T-helper 1 cell treated with Interleukin-12 subunit alpha and Interleukin-12 subunit beta and Interleukin-4 antibody, amounts not matched to agents 30 μg/mL and 1 μg/mL, for 36 hours (primary cell): Measurements from ENCODE around the gene OLIG3.

Experiments used
- H3K27ac Mint-ChIP-seq: one replicate; pipeline ENCODE4 v1.8.0; 2021; ENCODE audit warnings: mild to moderate bottlenecking, mixed read lengths
- H3K27me3 Mint-ChIP-seq: one replicate; pipeline ENCODE4 v1.8.0; 2021; ENCODE audit warnings: low read depth, mixed read lengths
- H3K36me3 Mint-ChIP-seq: one replicate; pipeline ENCODE4 v1.8.0; 2021; ENCODE audit warnings: low read depth, mixed read lengths
- H3K4me1 Mint-ChIP-seq: one replicate; pipeline ENCODE4 v1.8.0; 2021; ENCODE audit warnings: low read depth, mixed read lengths
- H3K4me3 Mint-ChIP-seq: one replicate; pipeline ENCODE4 v1.8.0; 2021; ENCODE audit warnings: mild to moderate bottlenecking, moderate library complexity, mixed read lengths
- H3K9me3 Mint-ChIP-seq: one replicate; pipeline ENCODE4 v1.8.0; 2021; ENCODE audit warnings: mixed read lengths

OLIG3 gene

DNA sequence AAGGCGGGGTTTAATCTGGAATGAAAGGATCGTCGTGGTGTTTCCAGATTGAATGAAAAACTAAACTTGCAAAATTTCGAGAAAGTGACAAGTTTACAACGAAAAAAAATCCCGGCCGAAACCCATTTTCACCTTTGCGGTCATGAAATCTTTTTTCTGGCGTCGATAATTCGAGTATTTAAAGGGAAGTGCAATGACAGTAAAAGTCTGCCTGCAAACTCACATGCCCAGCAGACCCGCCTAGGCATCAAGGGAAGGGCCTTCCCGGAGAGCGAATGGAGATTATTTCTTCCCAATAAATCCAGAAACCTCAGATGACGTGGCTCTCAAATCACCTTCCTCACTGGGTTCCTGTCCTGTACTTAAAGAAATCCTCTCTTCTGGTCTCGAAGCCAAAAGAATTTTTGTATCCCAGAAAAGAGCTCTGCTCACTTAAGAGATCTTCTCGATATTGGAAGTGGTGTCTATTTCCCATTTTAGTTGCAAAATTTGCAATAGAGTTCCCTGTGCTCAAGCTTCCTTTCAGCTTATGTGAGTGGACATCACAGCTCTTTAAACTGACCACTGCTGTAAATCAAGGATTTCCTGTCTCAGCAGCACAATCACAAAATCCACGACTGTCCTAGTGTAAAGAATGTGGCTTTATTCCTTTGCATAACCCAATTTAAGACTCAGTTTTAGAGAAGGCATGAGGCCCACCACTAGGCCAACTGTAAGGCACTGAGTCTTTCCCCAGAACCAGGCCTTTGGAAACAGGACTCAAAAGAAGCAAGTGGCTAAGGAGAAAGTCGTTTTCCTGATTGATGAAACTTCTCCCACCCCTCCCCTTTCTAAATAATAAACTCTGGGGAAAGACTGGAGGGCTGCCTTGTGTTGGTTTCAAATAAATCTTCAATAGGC is 3.9 kb downstream of the OLIG3 start:
- Mint-ChIP-seq H3K27ac (peak overlapping the region; percentile 45), H3K4me1 (peaks cover 36% of the 10 kb centered on the region), H3K4me3 (no peak overlapping the region), H3K9me3 (peaks cover 4% of the 10 kb centered on the region), H3K36me3 (peaks cover 13% of the 10 kb centered on the region), H3K27me3 (peaks cover 97% of the 10 kb centered on the region)

DNA sequence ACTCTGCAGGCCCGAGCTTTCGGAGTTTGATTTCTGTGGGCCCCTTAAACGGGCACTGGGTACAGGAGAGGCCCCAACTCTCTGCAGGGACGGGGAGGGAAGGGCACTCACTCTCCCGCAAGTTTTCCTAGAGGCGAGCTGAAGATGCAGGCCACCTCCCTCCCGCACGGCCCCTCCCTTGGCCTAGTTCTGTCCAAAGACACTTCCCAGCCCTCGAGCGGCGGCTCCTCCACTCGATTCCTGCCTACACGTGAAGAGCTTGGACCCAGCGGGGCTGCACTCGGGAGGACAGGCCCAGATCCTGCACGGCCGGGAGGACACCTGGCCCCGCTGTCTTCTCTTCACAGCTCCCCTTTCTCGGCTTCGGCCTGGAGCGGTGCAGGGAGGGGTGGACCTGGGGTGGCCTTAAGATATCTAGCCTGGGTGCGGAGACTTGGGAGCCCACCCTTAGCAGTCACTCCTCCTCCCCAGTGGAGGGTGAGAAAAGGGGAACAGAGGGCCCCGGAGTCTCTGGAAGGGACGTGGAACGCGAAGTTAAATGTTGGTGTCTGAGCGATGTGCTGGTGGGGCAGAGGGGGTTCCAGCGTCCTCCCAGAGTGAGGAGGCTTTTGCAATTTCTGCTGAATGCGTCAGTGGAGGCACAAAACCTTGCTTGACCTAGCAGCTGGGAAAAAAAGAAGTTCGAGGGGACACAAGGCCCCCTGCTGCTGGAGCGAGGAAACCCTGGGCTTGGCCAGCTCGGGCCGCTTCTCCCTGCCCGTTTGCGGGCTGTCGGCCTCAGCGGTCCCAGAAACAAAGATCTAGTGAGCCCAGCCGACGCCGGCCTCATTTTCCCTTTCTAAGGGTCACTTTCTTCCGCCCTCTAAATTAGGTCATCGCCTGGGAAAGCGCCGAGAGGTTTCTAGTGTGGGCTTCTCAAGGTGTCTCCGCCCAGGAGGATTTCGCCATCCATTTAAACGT is 4.9 kb downstream of the OLIG3 start:
- Mint-ChIP-seq H3K27me3 (peaks cover 95% of the 10 kb centered on the region), H3K4me3 (no peak overlapping the region), H3K4me1 (peaks cover 28% of the 10 kb centered on the region), H3K27ac (peak overlapping the region; percentile 45), H3K9me3 (no peaks in the 10 kb centered on the region), H3K36me3 (peaks cover 6% of the 10 kb centered on the region)

DNA sequence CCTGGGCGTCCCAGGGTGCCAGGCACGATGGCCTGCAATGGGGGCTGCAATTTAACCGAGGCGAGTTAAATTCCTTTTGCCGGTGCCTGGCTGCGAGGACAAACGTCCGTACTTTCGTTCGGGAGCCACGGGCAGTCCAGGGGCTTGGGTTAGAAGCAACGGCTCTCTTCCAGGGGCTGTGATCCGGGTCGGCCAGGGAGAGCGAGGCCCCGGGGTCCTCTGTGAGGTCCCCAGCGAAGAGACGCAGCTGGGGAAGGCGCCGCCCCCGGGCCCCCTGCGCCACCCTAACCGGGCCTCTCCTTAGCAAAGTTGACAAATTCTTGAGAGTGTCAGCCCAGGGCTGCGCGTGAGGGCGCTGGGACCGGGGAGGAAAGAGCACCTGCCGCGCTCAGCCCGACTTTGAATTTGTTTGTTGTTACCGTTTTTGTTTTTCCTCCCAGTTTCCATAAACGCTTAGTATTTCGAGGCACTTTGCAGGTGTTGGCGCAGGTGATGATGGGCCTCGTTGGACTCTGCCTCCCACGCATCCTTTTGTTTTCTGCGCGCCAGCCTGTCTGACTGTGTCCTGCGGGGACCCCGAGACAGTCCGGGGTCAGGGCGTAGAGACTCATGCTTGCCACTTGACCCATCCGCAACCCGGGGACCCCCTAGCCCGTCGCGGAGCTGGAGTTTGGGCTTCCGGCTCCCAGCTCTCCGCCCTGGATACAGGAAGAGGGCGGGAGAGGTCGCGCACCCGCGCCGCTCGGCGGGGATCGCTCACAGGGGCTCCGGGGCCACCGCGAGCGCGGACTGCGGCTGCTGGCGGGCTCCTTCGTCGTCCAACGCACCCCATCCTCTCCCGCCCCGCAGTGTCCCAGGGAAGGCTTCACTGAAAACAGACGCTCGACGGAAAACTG is 5.8 kb downstream of the OLIG3 start:
- peak overlapping the region; percentile 55 for H3K27ac Mint-ChIP-seq
- H3K4me3 Mint-ChIP-seq = peak overlapping the region; percentile 69
- H3K36me3 Mint-ChIP-seq = peaks cover 5% of the 10 kb centered on the region
- no peaks in the 10 kb centered on the region for H3K9me3 Mint-ChIP-seq
- peaks cover 95% of the 10 kb centered on the region for H3K27me3 Mint-ChIP-seq
- H3K4me1 Mint-ChIP-seq = peaks cover 22% of the 10 kb centered on the region

DNA sequence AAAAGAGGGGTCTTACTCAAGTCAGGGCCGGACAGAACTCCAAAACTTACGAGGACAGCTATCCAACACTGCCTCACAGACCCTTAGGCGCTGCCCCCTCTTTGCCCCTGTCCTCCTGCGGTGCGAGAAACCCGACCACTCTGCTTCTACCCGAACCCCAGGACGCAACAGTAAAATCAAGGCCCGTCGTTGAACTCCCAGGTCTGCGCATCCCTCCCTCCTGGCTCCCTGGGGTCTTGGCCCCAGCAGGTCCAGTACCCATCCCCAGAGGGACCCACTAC is 6.4 kb downstream of the OLIG3 start:
- Mint-ChIP-seq H3K4me1 (peaks cover 21% of the 10 kb centered on the region), H3K27ac (no peak overlapping the region), H3K4me3 (no peak overlapping the region), H3K9me3 (no peaks in the 10 kb centered on the region), H3K27me3 (peaks cover 91% of the 10 kb centered on the region), H3K36me3 (peaks cover 4% of the 10 kb centered on the region)

DNA sequence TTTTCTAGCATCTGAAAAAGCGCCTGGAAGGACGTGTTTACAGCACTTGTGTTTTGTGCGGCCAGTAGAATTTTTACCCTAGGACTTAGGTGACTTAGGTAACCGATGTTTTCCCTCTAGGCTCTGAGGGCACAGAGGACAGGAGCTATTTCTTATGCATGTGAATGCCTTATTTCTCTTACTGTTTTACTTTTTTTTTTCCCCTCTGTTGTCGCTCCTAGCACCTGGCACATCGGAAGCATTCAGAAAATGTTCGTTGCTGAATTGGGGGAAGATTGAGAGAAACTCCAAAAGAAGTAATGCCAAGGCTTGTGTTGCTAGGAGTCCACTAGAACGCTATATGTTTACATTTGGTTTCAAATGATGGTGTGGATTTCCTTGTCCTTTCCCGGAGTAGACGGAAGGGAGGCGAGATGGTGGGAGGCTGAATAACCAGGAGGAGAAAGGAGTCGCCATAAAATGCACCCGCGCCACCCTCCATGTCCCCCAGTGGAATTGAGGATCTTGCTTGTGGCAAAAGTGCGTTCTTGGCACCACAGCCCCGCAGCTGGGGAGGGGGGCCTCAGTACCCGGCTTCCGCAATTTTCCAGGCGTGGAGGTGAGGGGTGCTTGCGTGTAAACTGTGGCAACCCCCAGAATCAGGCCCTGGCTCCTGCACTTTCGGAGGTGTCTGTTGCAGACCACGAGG is 6.9 kb downstream of the OLIG3 start:
- Mint-ChIP-seq H3K27me3 (peaks cover 87% of the 10 kb centered on the region), H3K27ac (peak overlapping the region; percentile 50)

DNA sequence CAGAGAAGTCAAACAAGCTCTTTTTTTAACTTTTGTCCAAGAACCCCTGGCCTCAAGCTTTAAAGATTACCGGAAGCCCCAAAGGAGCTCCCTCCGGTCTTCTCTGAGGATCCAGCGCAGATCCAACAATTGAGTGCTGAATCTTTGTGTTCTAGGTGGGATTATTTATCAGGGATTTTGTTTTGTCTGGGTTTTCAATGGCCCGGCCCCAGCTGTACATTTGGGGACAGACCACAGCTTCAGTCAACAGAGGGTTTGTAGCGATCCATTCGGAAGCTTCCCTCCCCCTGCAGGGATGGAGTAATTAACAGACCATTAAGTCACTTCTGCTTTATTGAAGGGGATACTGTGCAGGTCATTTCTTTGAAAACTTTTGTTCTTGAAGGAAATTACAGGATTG is 7.8 kb downstream of the OLIG3 start:
- peaks cover 84% of the 10 kb centered on the region for H3K27me3 Mint-ChIP-seq
- H3K4me3 Mint-ChIP-seq = no peak overlapping the region
- no peaks in the 10 kb centered on the region for H3K9me3 Mint-ChIP-seq
- H3K36me3 Mint-ChIP-seq = peaks cover 2% of the 10 kb centered on the region
- peaks cover 12% of the 10 kb centered on the region for H3K4me1 Mint-ChIP-seq
- no peak overlapping the region for H3K27ac Mint-ChIP-seq

More for the DNA sequence above, 6.9 kb downstream of the OLIG3 start:
- no peaks in the 10 kb centered on the region for H3K9me3 Mint-ChIP-seq
- peaks cover 2% of the 10 kb centered on the region for H3K36me3 Mint-ChIP-seq
- peak overlapping the region; percentile 53 for H3K4me3 Mint-ChIP-seq
- peaks cover 16% of the 10 kb centered on the region for H3K4me1 Mint-ChIP-seq

DNA sequence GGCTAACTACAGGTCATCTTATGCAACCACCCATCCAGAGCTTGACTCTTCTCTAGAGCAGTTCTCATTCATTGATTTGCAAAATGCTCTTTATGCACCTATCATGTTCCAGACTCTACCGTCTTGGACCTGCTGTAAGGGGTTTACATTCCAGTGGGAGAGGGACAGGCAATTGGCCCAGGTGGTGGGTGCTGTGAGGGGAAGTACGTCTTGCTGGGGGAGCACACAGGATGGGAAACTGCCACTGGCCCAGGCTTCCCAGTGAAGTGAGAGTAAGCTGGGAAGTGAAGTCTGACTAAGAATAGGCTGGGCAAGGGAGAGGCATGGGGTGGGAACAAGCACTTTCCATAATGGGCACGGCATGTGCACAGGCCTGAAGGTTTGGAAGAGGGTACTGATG is 13.8 kb downstream of the OLIG3 start:
- Mint-ChIP-seq H3K9me3 (no peaks in the 10 kb centered on the region), H3K36me3 (no peaks in the 10 kb centered on the region), H3K4me3 (no peak overlapping the region), H3K27ac (no peak overlapping the region), H3K4me1 (no peaks in the 10 kb centered on the region), H3K27me3 (peaks cover 67% of the 10 kb centered on the region)

DNA sequence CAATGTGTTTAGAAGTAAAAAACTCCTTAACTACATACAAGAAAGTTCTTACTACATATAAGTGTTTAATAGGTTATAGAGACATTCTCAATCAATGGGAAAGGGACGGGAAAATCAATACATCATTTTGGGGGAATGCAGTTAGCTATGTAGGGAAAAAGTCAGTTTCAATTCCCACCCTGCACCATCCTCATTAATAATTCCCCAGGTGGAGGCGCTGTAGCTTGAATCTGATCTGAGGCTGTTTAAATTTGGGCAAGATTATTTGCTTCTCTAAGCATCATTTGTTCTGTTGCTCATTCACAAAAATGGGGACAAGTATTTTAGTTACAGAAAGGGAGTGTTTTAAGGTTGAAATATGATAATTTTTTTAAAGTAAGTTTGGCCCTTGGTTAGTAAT is 19.1 kb downstream of the OLIG3 start:
- no peaks in the 10 kb centered on the region for H3K9me3 Mint-ChIP-seq
- H3K4me3 Mint-ChIP-seq = no peak overlapping the region
- H3K27ac Mint-ChIP-seq = no peak overlapping the region
- no peaks in the 10 kb centered on the region for H3K4me1 Mint-ChIP-seq
- H3K27me3 Mint-ChIP-seq = peaks cover 66% of the 10 kb centered on the region
- H3K36me3 Mint-ChIP-seq = no peaks in the 10 kb centered on the region

DNA sequence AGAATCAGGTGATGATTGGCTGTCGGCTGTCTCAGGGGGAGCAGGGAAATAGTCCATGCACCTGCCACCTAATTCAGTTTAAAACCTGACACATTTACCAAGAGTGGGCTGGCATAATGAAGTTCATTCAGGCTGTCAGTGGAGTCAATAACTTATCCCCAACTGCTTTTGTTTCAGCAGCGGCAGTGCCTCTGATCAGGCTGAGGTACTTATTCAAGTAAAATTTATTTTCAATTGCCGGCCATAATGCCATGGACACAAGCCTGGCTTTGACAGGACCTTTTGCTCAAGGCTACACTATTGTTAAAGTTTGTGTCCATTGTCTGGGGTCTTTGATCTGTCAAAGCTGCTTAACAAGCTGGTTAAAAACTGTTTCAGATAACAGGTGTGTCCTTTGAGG is 20.6 kb downstream of the OLIG3 start:
- H3K27me3 Mint-ChIP-seq = peaks cover 60% of the 10 kb centered on the region
- no peaks in the 10 kb centered on the region for H3K36me3 Mint-ChIP-seq
- H3K4me1 Mint-ChIP-seq = no peaks in the 10 kb centered on the region
- no peak overlapping the region for H3K27ac Mint-ChIP-seq
- H3K9me3 Mint-ChIP-seq = no peaks in the 10 kb centered on the region
- H3K4me3 Mint-ChIP-seq = no peak overlapping the region

DNA sequence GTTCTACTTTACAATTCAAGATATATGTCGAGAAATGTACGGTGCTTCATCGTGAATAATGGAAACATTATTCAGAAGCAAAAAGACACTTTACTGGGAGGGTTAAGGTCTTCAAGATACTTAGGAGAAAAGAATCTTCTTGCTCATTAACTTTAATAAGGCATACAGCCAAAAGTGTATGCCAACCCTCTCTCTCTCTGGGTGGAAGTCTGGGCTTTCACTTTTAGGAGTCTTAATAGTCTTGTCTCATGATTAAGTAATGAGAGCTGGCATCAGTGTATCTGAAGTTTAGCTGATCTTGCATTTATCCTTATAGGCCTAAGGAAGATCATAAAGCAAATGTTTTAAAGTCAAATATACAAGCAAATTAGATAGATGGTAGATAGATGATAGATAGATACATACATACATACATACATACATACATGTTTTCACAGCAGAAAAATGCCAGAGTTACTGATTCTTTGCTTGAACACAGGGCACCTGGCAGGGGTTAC is 21.5 kb downstream of the OLIG3 start:
- Mint-ChIP-seq H3K4me1 (no peaks in the 10 kb centered on the region), H3K4me3 (no peak overlapping the region), H3K27ac (no peak overlapping the region), H3K27me3 (peaks cover 52% of the 10 kb centered on the region), H3K9me3 (no peaks in the 10 kb centered on the region), H3K36me3 (no peaks in the 10 kb centered on the region)

DNA sequence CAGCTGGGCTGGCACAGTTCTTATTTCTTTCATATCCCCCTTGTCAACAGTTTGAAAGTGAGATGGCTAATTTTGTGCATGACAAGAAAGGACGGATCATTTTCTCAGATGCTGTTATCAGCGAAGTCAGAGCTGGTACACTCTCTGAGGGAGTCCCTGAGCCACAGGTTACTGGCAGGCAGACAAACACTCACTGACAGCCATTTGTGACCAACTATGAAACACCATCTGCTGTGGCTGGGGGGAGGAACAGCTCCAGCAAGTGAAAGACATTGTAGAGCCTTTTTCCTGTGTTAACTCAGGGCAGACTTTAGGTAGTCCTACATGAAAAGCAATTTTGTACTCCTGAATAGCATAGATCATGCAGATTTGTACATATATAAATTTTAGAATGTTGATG is 22.2 kb downstream of the OLIG3 start:
- Mint-ChIP-seq H3K36me3 (no peaks in the 10 kb centered on the region), H3K27ac (no peak overlapping the region), H3K9me3 (no peaks in the 10 kb centered on the region), H3K4me3 (no peak overlapping the region), H3K4me1 (no peaks in the 10 kb centered on the region), H3K27me3 (peaks cover 50% of the 10 kb centered on the region)

DNA sequence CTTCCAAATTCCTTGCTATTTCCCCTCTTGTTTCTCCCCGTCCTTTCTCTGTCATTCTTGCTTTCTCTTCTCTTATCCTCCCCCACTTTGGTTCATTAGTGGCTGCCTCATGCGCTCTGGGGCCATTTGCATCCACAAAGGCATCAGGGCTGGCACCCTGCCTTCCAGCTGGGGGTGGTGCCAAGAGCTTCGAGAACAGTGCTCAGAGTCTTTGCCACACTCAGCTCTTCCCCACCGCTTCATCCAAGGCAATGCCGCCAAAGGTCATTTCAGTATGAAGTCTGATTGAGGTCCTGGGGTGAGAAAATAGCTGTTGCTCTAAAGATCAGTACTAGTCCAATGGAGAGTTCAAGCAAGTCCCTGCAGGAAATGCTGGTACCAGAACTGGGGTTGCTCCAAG is 22.7 kb downstream of the OLIG3 start:
- H3K27me3 Mint-ChIP-seq = peaks cover 49% of the 10 kb centered on the region
- no peaks in the 10 kb centered on the region for H3K36me3 Mint-ChIP-seq
- no peaks in the 10 kb centered on the region for H3K4me1 Mint-ChIP-seq
- H3K9me3 Mint-ChIP-seq = no peaks in the 10 kb centered on the region
- no peak overlapping the region for H3K27ac Mint-ChIP-seq
- H3K4me3 Mint-ChIP-seq = no peak overlapping the region

DNA sequence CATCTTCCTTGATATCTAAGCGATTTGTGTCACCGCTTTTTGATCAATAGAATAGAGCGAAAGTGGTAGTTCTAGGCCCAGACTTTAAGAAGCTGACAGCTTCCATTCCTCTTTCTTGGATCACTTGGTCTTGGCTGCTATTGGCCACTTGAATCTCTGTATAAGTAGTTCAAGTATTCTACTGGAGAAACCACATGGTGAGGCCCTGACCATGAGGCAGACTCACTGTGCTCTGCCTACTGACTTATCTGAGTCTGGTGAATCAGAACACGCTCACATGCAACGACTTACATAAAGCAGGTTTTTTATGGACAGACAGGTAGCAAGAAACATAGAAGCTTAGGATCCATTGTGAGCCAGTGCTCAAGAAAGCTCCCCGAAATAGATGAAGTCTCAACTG is 27.0 kb downstream of the OLIG3 start:
- H3K27me3 Mint-ChIP-seq = peaks cover 28% of the 10 kb centered on the region
- no peak overlapping the region for H3K27ac Mint-ChIP-seq
- H3K9me3 Mint-ChIP-seq = no peaks in the 10 kb centered on the region
- H3K36me3 Mint-ChIP-seq = no peaks in the 10 kb centered on the region
- no peak overlapping the region for H3K4me3 Mint-ChIP-seq
- H3K4me1 Mint-ChIP-seq = no peaks in the 10 kb centered on the region
